SIG-M5 treated with dmso at 0.1 percent for 504 hours (cell line): Measurements from ENCODE around the gene DST.
"Not testable (repeated sequence)": the region's sequence is repeated elsewhere in the genome, so short reads cannot be mapped to it uniquely, and the experiment has no call there.

ENCODE experiments used
- DNase-seq: peaks from one replicate; lab custom pipeline; 2025; ENCODE audit not compliant: unreplicated experiment; lab: John Stamatoyannopoulos, UW

Gene DST

DNA sequence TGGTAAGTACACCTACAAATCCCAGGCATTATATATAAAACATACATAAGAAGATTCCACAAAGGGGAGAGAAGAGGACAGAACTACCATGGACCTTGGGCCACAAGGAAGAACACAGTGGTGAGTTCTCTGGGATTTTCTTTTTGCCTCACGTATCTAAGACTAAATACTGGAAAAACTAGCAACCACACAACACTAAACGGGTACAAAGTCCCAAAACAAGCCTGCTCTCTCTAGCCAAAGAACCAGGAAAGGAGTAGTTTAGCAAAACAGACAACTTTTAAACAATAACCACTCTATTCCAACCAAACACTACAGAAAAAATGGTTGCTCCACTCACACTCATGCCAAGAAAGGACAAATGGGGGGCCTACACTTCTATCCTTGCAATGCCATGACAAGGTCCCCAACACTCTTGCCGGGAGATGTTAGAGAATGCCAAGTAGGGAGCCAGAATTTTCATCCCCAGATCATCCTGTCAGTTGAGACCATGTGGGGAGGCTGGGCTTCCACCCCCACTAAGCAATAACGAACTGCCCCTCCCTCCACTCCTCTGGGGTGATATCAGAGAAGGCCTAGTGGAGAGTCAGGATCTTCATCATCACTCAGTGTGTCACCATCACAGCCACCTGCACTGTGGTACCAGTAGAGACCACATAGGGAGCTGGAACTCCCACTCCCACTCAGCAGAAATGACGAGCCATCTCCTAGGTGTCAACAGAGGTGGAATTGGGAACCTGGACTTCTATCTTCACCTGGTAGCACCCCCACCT, 123.5 kb downstream of the DST start:
- no peak for DNase-seq

GRCh38 chr6:56517155-56517745, 125.4 kb downstream of the DST start:
- DNase-seq, result no peak

DNA sequence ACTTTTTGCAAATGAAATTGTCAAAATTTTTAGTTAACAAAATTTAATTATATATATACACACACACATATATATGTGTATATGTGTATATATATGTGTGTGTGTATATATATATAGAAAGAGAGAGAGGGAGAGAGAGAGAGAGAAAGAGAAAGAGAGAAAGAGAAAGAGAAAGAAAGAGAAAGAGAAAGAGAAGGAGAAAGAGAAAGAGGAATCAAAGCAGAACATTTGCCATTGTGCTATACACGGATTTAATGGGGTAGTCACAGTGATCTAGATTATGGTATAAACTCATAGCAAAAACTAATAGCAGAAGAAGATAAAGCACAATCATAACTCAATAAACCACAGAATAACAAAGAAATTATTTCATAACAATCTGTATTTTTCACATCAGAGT, 126.7 kb downstream of the DST start:
- no peak for DNase-seq

GRCh38 chr6:56515081-56515905, 127.4 kb downstream of the DST start:
- no peak for DNase-seq

GRCh38 chr6:56514395-56514794, 128.3 kb downstream of the DST start:
- DNase-seq, result no peak

GRCh38 chr6:56513631-56514030, 129.1 kb downstream of the DST start:
- no peak for DNase-seq

- DNase-seq, result no peak
Observed at GRCh38 chr6:56511591-56511990, 131.1 kb downstream of the DST start.

DNA sequence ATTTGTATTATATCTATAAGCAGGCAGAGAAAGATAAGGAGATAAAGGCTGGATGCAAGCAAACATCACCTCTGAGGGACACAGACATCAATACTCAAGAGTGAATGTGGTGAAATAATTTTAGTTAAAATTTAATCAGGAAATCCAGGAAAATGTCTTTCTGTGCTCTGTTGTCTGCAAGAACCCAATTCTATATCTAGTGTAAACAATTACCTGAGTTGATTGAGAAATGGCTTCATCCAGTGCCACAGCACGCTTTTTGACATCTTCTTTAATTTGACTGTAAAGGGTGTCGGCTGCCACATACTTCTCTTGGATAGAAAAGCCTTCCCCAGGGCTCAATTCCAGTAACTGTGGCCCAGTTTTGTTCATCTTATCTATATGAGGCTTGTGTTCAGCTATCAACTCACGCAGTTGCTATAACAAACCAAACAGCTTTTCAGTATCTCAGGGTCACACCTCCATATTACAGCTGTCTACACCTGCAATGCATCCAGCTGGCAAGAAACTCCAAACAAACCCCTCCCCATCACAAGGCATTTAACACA, 131.6 kb downstream of the DST start:
- no peak for DNase-seq

GRCh38 chr6:56509031-56509430, 133.7 kb downstream of the DST start:
- DNase-seq, result no peak

DNA sequence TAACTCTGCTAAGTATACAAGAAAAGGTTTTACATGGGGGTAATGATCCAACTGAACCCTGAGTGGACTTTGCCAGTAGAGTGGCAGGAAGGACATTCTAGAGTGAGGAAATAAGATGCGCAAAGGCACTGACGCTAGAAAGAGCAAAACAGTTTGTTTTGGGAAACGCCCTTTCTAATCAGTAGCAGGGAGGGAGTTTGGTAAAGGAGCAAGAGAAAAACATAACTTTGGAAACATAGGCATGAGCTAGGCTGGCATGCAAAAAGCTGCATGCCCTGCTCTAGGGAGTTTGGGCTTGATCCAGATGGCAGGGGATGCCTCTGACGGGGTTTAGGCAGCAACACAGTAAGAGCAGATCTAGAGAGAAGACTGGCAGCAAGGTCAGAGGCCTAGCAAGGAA, 135.2 kb downstream of the DST start:
- DNase-seq, result no peak

GRCh38 chr6:56505512-56506260, 137.0 kb downstream of the DST start:
- no peak for DNase-seq

DNA sequence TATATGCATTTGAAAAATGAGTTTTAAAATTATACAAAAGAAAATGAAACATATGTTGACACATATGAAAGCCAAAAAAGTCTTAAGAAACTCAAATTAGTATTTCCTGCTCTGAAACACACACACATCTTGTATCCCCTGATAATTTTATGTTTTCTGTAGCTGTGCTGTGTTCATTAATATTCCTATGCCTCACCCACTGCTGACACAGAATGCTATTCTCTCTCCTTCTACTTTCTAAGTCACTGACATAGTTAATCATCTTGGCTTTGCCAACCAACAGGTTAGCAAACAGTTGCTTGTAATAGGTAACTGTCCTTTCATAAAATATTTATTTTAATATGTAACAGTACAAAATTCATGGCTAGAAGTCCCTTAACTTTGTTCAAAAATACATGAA, 140.7 kb downstream of the DST start:
- DNase-seq, result no peak

DNA sequence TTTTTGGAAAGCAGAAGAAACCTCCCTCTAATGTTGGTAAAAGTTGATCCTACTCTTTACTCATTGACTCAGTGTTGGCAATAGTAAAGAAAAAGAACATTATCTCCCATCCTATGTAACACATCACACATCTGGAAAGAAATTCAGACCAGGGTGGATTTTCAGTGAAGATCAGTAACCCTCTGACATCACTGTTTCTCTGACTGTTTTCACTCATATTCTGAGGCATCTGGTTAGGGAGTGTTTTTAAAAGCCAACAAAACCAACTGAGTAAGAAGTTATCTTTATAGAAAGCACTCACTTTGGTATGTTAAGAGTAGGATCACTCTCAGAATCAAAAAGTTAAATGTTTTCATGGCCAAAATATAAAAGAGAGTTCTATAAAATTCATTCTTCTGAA, 143.6 kb downstream of the DST start:
- DNase-seq, result no peak

GRCh38 chr6:56497691-56498090, 145.0 kb downstream of the DST start:
- DNase-seq, result no peak

- no peak for DNase-seq
Observed at GRCh38 chr6:56497240-56497639, 145.4 kb downstream of the DST start.

- not testable (repeated sequence) for DNase-seq
Observed at GRCh38 chr6:56496650-56497049, 146.0 kb downstream of the DST start.

GRCh38 chr6:56495654-56496053, 147.0 kb downstream of the DST start:
- DNase-seq, result no peak

GRCh38 chr6:56491606-56492328, 150.9 kb downstream of the DST start:
- DNase-seq, result no peak

GRCh38 chr6:56490993-56491392, 151.7 kb downstream of the DST start:
- no peak for DNase-seq

- DNase-seq, result no peak
Observed at GRCh38 chr6:56489559-56489958, 153.1 kb downstream of the DST start.
